Placental epithelial cell (primary cell): ENCODE results near the gene CEACAM8. TPM values are rescaled to one million over a fixed set of nuclear protein-coding genes. Genes with fewer than 3 reads are reported as not detected.

Source experiments
- total RNA-seq: library from RNA; depleted of rRNA; stranded (reverse); fragments of >200 nt; gene quantifications from 2 replicates; pipeline ENCODE4 v1.2.3, GENCODE V29; 2012

Gene CEACAM8
- total RNA-seq = 1.2 TPM in 1 of 2 replicates, not detected in the other

GRCh38 chr19:42594617-42595489 lies at the start of gene CEACAM8:
Gene CEACAM8 (minus strand): TSS chr19:42594924. CDS start chr19:42594828, 96 bp downstream.

Other genes starting within 250 kb of the CEACAM8 start
- gene CNFN, start 204.6 kb downstream of the CEACAM8 start, total RNA-seq = 8.2 TPM in 1 of 2 replicates, not detected in the other
- gene LIPE, start 167.5 kb downstream of the CEACAM8 start, total RNA-seq = 2.4 and 5.1 TPM in 2 replicates
- gene CXCL17, start 152.0 kb downstream of the CEACAM8 start, total RNA-seq = not detected in 2 replicates
- not detected in 2 replicates for gene CEACAM1, start 66.4 kb downstream of the CEACAM8 start, total RNA-seq
- 0.11 TPM in 1 of 2 replicates, not detected in the other for gene PSG3, start 145.6 kb upstream of the CEACAM8 start, total RNA-seq
- gene PSG8, start 170.8 kb upstream of the CEACAM8 start, total RNA-seq = 0.39 TPM in 1 of 2 replicates, not detected in the other